Naive thymus-derived CD4-positive, alpha-beta T cell (primary cell): ENCODE measurements around the gene PAGE1. TPM values are rescaled to one million over a fixed set of nuclear protein-coding genes. Genes with fewer than 3 reads are reported as not detected.

Experiments
- ATAC-seq: fragments of 150-1000 bp; cut with Tn5 transposase; 2 replicates; pipeline ENCODE4 v1.10.0; 2021; ENCODE audit warnings: mild to moderate bottlenecking, moderate library complexity
- CTCF ChIA-PET: fragments of 350-600 bp; sonication (Branson Sonifier 250); formaldehyde crosslinking; loops from one replicate; lab custom pipeline; 2021; ENCODE audit warnings: antibody characterized with exemption; lab: Charles Lee
- POLR2A ChIA-PET: fragments of 350-600 bp; sonication (Branson Sonifier 250); formaldehyde crosslinking; loops from one replicate; lab custom pipeline; 2021; ENCODE audit warnings: antibody characterized with exemption, inconsistent platforms; lab: Charles Lee
- DNase-seq, 9 donors: peaks; one replicate each; pipeline versions ENCODE4 v3.0.0 to v3.0.0-alpha.2; 2020 to 2022; ENCODE audit warnings: mixed read lengths in 1 of 9
- H3K27ac ChIP-seq: one replicate; pipeline ENCODE4 v1.7.0; 2013; ENCODE audit warnings: mild to moderate bottlenecking, low read depth, low read length, moderate library complexity
- H3K27me3 ChIP-seq, 2 donors: one replicate each; pipeline ENCODE4 v1.7.0; 2013; ENCODE audit warnings: low read length in 2 of 2, mild to moderate bottlenecking in 2 of 2, moderate library complexity in 2 of 2; ENCODE audit not compliant: control insufficient read depth in 2 of 2, insufficient read depth in 2 of 2
- H3K36me3 ChIP-seq, 3 experiments: 1 replicate in 2 of 3; 2 replicates in 1 of 3; pipeline ENCODE4 v1.7.0; 2013; ENCODE audit warnings: low read length in 3 of 3, mild to moderate bottlenecking in 3 of 3, moderate library complexity in 1 of 3; ENCODE audit not compliant: insufficient read depth in 3 of 3, control insufficient read depth in 2 of 3
- H3K4me1 ChIP-seq, 2 donors: one replicate each; pipeline ENCODE4 v1.7.0; 2013; ENCODE audit warnings: low read length in 2 of 2, mild to moderate bottlenecking in 2 of 2, moderate library complexity in 1 of 2; ENCODE audit not compliant: control insufficient read depth in 2 of 2, insufficient read depth in 2 of 2
- H3K4me3 ChIP-seq: 2 replicates; pipeline ENCODE4 v1.7.0; 2013; ENCODE audit warnings: mild to moderate bottlenecking, low read length
- H3K9me3 ChIP-seq, 3 experiments: 1 replicate in 2 of 3; 2 replicates in 1 of 3; pipeline ENCODE4 v1.7.0; 2013; ENCODE audit warnings: low read length in 3 of 3; ENCODE audit not compliant: control insufficient read depth in 2 of 3
- H3K27ac Mint-ChIP-seq, 9 donors: one replicate each; pipeline ENCODE4 v1.8.0; 2020 to 2022; ENCODE audit warnings: mixed read lengths in 9 of 9, mild to moderate bottlenecking in 8 of 9, moderate library complexity in 5 of 9, inconsistent platforms in 2 of 9
- H3K27me3 Mint-ChIP-seq, 5 donors: one replicate each; pipeline ENCODE4 v1.8.0; 2021 to 2022; ENCODE audit warnings: mixed read lengths in 5 of 5, mild to moderate bottlenecking in 1 of 5
- H3K36me3 Mint-ChIP-seq, 5 donors: one replicate each; pipeline ENCODE4 v1.8.0; 2020 to 2022; ENCODE audit warnings: mixed read lengths in 5 of 5, mild to moderate bottlenecking in 3 of 5, inconsistent platforms in 1 of 5
- H3K4me1 Mint-ChIP-seq, 7 donors: one replicate each; pipeline ENCODE4 v1.8.0; 2020 to 2022; ENCODE audit warnings: mixed read lengths in 7 of 7, mild to moderate bottlenecking in 3 of 7, inconsistent platforms in 1 of 7
- H3K4me3 Mint-ChIP-seq, 10 donors: one replicate each; pipeline ENCODE4 v1.8.0; 2020 to 2022; ENCODE audit warnings: mild to moderate bottlenecking in 10 of 10, mixed read lengths in 10 of 10, moderate library complexity in 6 of 10, inconsistent platforms in 2 of 10
- H3K9me3 Mint-ChIP-seq, 11 donors: one replicate each; pipeline ENCODE4 v1.8.0; 2020 to 2022; ENCODE audit warnings: mixed read lengths in 11 of 11, mild to moderate bottlenecking in 4 of 11, inconsistent platforms in 1 of 11, moderate library complexity in 1 of 11
- intact Hi-C, 2 donors: fragments of 100-400 bp; cut with micrococcal nuclease; formaldehyde crosslinking; loops; one replicate each; pipeline ENCODE4 v1.15.1; 2023
- polyA plus RNA-seq, 2 donors: library from polyadenylated mRNA; unstranded; fragments of 300-500 nt; fragmentation: Illumina TruSeq; gene quantifications; one replicate each; pipeline ENCODE4 v1.2.3, GENCODE V29; 2021
- total RNA-seq, 6 experiments: library from RNA in 5 of 6; stranded (reverse) in 5 of 6; gene quantifications; 1 replicate in 5 of 6; 2 replicates in 1 of 6; pipeline ENCODE4 v1.2.3 and lab custom pipeline; 2021 to 2026

PAGE1 gene
- total and polyA plus RNA-seq, 7 experiments from 2014 or later = not detected

DNA sequence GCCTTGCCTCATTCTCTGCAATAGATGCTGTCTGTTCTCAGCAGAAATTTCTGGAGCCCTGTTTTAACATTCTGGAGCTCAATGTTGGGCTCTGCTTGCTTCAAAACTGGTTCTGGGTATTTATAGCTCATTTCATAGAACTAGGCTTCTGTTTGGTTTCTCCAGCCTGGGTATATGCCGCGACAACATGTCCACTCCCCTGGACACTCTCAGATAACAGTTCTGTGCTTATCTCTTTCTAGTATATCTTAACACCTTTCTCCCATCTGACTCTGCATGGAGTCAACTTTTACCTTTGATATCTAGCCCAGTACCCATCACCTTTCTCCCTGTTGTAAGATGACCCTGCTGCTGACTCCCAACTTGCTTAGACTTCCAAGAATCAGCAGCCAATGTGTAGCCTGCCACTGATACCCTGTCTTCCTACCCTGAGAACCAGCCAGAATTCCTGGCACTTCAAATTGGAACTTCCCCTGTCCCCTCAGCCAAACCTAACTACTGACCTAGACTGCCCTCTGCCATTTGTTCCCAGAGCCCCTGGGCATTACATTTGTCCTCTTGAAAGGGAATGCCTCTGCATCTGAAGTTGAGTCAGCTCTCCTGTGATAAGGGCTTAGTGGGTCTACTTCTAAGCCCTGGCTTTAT lies 20.6 kb downstream of the PAGE1 start:
- no peaks in the 10 kb centered on the region for H3K4me1 Mint-ChIP-seq
- intact Hi-C loops = no loop called here
- H3K4me1 ChIP-seq = no peaks in the 10 kb centered on the region

DNA sequence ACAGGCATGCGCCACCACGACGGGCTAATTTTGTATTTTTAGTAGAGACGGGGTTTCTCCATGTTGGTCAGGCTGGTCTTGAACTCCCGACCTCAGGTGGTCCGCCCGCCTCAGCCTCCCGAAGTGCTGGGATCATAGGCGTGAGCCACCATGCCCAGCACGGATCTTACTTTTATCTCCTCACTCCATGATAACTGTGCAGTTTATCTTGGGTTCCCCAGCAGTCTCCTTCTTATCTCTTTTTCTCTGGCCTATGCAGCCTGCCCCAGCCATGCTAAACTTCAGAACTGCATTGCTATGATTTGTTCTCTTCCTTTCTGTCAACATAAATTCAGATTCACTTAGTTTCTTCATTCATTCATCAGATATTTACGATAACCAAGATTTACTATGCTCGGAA lies 22.4 kb downstream of the PAGE1 start:
- intact Hi-C loops = no loop called here
- ATAC-seq (no peak), DNase-seq (no peak)
- no peak overlapping the region for H3K27ac Mint-ChIP-seq
- Histone ChIP-seq H3K4me1 (no peaks in the 10 kb centered on the region), H3K4me3 (no peak overlapping the region), H3K36me3 (no peaks in the 10 kb centered on the region), H3K27me3 (no peaks in the 10 kb centered on the region), H3K9me3 (no peaks in the 10 kb centered on the region), H3K27ac (no peak overlapping the region)
- ChIA-PET POLR2A (no interaction called here), CTCF (no interaction called here)
- H3K36me3 Mint-ChIP-seq = no peaks in the 10 kb centered on the region
- H3K4me3 Mint-ChIP-seq = no peak overlapping the region
- peaks cover 0 to 4% (median 0%) of the 10 kb centered on the region in 11 donors for H3K9me3 Mint-ChIP-seq
- H3K4me1 Mint-ChIP-seq = no peaks in the 10 kb centered on the region
- H3K27me3 Mint-ChIP-seq = no peaks in the 10 kb centered on the region

More for the DNA sequence above, 20.6 kb downstream of the PAGE1 start:
- Mint-ChIP-seq H3K27me3 (no peaks in the 10 kb centered on the region), H3K36me3 (no peaks in the 10 kb centered on the region), H3K27ac (no peak overlapping the region), H3K9me3 (peaks cover 0 to 4% (median 0%) of the 10 kb centered on the region in 11 donors), H3K4me3 (no peak overlapping the region)
- ATAC-seq (no peak), DNase-seq (no peak)
- Histone ChIP-seq H3K9me3 (no peaks in the 10 kb centered on the region), H3K4me3 (no peak overlapping the region), H3K36me3 (no peaks in the 10 kb centered on the region), H3K27ac (no peak overlapping the region), H3K27me3 (no peaks in the 10 kb centered on the region)
- POLR2A ChIA-PET = no interaction called here
- CTCF ChIA-PET = no interaction called here

DNA sequence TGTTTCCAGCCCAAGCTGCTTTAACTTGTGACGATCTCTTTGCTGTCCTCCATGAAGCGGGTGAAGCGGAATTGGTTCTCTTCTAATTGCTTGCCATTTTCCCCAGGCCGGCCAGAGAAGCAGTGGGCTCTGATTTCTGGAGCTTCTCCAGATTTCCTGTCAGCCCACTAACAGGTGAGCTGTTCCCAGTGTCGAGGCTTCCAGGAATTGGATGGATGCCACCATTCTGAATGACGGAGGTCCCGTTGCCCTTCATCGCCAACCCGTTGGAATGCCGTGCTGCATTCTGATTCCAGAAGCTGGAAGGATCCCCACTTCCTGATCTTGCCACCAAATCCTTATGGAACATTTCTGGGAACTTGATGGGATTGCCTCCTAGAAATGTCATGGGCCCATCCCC lies 31.0 kb downstream of the PAGE1 start:
- Histone ChIP-seq H3K4me1 (no peaks in the 10 kb centered on the region), H3K9me3 (no peaks in the 10 kb centered on the region), H3K27ac (no peak overlapping the region), H3K36me3 (no peaks in the 10 kb centered on the region), H3K27me3 (no peaks in the 10 kb centered on the region), H3K4me3 (no peak overlapping the region)
- H3K9me3 Mint-ChIP-seq = peaks cover 0 to 1% (median 0%) of the 10 kb centered on the region in 11 donors
- no peak overlapping the region for H3K4me3 Mint-ChIP-seq
- DNase-seq = no peak
- no peaks in the 10 kb centered on the region for H3K36me3 Mint-ChIP-seq
- no peaks in the 10 kb centered on the region for H3K27me3 Mint-ChIP-seq
- peaks cover 0 to 5% (median 0%) of the 10 kb centered on the region in 7 donors for H3K4me1 Mint-ChIP-seq
- POLR2A ChIA-PET = no interaction called here
- no peak overlapping the region for H3K27ac Mint-ChIP-seq
- intact Hi-C loops = no loop called here
- no peak for ATAC-seq
- CTCF ChIA-PET = no interaction called here

DNA sequence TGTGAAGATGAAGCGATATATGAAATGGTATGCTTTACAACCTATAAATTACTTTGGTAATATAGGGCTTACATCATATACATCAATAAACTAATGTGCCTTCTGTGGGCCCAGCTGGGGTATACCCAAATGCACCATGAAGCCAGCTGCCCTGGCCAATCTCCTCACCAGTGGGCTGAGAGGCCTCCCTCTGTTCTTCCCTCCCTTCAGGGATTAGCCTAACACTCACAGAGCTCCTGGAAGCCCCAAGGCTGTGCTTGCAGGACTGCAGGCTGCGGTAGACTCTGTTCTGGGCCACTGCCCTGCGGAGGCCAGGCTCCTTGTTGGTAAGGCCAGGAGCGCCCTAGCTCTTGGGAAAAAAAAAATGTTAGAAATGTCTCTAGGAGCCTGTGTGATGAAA lies 33.9 kb downstream of the PAGE1 start:
- H3K9me3 Mint-ChIP-seq = no peaks in the 10 kb centered on the region
- no peak overlapping the region for H3K4me3 Mint-ChIP-seq
- H3K9me3 ChIP-seq = no peaks in the 10 kb centered on the region
- H3K27me3 Mint-ChIP-seq = no peaks in the 10 kb centered on the region
- POLR2A ChIA-PET = no interaction called here
- DNase-seq (no peak), ATAC-seq (no peak)
- CTCF ChIA-PET = no interaction called here
- H3K36me3 Mint-ChIP-seq = no peaks in the 10 kb centered on the region
- no peak overlapping the region for H3K4me3 ChIP-seq
- intact Hi-C loops = no loop called here
- no peaks in the 10 kb centered on the region for H3K36me3 ChIP-seq
- H3K4me1 ChIP-seq = no peaks in the 10 kb centered on the region
- no peak overlapping the region for H3K27ac ChIP-seq
- H3K27ac Mint-ChIP-seq = no peak overlapping the region
- H3K4me1 Mint-ChIP-seq = peaks cover 0 to 5% (median 0%) of the 10 kb centered on the region in 7 donors
- H3K27me3 ChIP-seq = no peaks in the 10 kb centered on the region

DNA sequence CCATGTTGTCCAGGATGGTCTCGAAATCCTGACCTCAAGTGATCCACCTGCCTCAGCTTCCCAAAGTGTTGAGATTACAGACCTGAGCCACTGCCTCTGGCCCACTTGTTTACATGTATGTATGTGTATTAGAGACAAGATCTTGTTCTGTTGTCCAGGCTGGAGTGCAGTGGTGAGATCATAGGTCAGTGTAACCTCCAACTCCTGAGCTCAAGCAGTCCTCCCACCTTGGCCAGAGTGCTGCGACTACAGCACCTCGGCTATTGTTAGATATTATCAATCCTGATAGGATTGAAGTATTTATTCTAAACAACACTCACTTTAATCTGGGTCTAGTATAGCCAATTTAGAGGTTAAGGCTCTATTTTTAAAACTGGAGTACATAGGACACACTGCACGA lies 36.0 kb downstream of the PAGE1 start:
- ATAC-seq (no peak), DNase-seq (no peak)
- peaks cover 0 to 10% (median 0%) of the 10 kb centered on the region in 5 donors for H3K27me3 Mint-ChIP-seq
- H3K4me3 Mint-ChIP-seq = no peak overlapping the region
- Histone ChIP-seq H3K4me3 (no peak overlapping the region), H3K9me3 (no peaks in the 10 kb centered on the region), H3K36me3 (no peaks in the 10 kb centered on the region), H3K27me3 (no peaks in the 10 kb centered on the region), H3K27ac (no peak overlapping the region), H3K4me1 (no peaks in the 10 kb centered on the region)
- peaks cover 0 to 5% (median 0%) of the 10 kb centered on the region in 7 donors for H3K4me1 Mint-ChIP-seq
- intact Hi-C loops = no loop called here
- no peaks in the 10 kb centered on the region for H3K9me3 Mint-ChIP-seq
- H3K36me3 Mint-ChIP-seq = no peaks in the 10 kb centered on the region
- ChIA-PET CTCF (no interaction called here), POLR2A (no interaction called here)
- H3K27ac Mint-ChIP-seq = no peak overlapping the region

DNA sequence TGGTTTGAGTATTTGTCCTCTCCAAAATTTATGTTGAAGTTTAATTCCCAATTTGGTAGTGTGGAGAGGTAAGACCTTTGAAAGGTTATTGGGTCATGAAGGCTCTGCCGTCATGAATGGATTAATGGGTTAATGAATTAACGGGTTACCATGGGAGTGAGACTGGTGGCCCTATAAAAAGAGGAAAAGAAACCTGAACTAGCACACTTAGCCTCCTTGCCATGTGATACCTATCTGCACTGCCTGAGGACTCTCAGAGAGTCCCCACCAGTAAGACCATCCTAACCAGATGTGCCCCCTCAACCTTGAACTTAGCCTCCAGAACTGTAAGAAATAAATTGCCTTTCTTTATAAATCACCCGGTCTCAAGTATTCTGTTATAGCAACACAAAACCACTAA lies 39.3 kb downstream of the PAGE1 start:
- Mint-ChIP-seq H3K36me3 (no peaks in the 10 kb centered on the region), H3K27ac (no peak overlapping the region), H3K27me3 (peaks cover 0 to 10% (median 0%) of the 10 kb centered on the region in 5 donors), H3K9me3 (no peaks in the 10 kb centered on the region), H3K4me3 (no peak overlapping the region), H3K4me1 (peaks cover 0 to 4% (median 0%) of the 10 kb centered on the region in 7 donors)
- Histone ChIP-seq H3K4me1 (no peaks in the 10 kb centered on the region), H3K36me3 (no peaks in the 10 kb centered on the region), H3K27ac (no peak overlapping the region), H3K4me3 (no peak overlapping the region), H3K27me3 (no peaks in the 10 kb centered on the region), H3K9me3 (no peaks in the 10 kb centered on the region)
- DNase-seq (no peak), ATAC-seq (no peak)
- intact Hi-C loops = no loop called here
- CTCF ChIA-PET = no interaction called here
- POLR2A ChIA-PET = no interaction called here

DNA sequence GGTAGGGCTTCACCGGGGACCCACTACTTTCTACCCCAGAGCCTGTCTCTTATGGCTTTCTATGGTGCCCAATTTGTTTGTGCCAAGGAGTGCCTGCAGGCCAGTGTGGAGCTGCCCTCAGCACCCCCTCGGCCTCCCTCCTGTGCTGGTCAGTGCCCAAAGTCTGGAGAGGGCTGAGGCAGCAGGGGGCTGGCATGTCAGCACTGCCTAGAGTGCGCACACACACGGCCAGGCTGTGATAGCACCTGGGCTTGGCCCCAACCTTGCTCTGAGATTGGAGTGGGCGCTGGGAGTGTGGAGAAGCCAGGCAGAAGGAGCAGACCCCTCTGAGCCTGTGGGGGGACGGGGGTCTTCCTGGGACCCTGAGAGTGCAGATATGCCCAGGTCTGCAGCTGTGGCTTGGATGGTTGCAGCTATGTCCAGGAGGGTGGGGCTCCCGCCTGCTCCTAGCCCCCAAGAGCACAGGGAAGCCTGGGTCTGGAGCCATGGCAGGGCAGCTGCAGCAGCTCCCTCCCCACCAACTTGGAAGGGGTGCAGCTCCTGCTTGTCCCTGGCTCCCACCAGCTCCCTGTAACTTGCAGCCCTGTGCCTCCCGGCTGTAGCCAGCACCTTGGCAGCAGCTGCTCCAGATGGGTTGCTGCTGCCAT lies 50.7 kb downstream of the PAGE1 start:
- Histone ChIP-seq H3K9me3 (no peaks in the 10 kb centered on the region), H3K4me1 (no peaks in the 10 kb centered on the region), H3K4me3 (no peak overlapping the region), H3K27ac (no peak overlapping the region), H3K27me3 (no peaks in the 10 kb centered on the region), H3K36me3 (no peaks in the 10 kb centered on the region)
- CTCF ChIA-PET = no interaction called here
- peaks cover 0 to 10% (median 0%) of the 10 kb centered on the region in 5 donors for H3K27me3 Mint-ChIP-seq
- ATAC-seq = no peak
- POLR2A ChIA-PET = no interaction called here
- no peak for DNase-seq
- intact Hi-C loops = no loop called here
- no peak overlapping the region for H3K27ac Mint-ChIP-seq
- no peaks in the 10 kb centered on the region for H3K4me1 Mint-ChIP-seq
- H3K36me3 Mint-ChIP-seq = no peaks in the 10 kb centered on the region
- H3K9me3 Mint-ChIP-seq = no peaks in the 10 kb centered on the region
- H3K4me3 Mint-ChIP-seq = no peak overlapping the region
